ENCODE measurements around the gene USP44.

Gene USP44

GRCh38 chr12:95522692-95523091, 28.6 kb downstream of the USP44 start:
- no peak overlapping the region for H3K4me3 ChIP-seq (ENCODE audit: low read depth, low read length)
- ChIA-PET CTCF (interaction anchor here (1.3 kb wide), 1 partner anchor 13 kb away, joined by 3 read pairs; no protein-coding TSS in a partner anchor), POLR2A (no interaction called here)
- DNase-seq (ENCODE audit: low read depth, low spot score): no peak
- no peak for TF ChIP-seq CTCF (IDR thresholded peaks at IDR 0.05; ENCODE audit: insufficient read depth, low read length, missing control alignments)

- no peak overlapping the region for H3K4me3 ChIP-seq (ENCODE audit: low read depth, low read length)
- no peak for DNase-seq (ENCODE audit: low read depth, low spot score)
- CTCF ChIA-PET: interaction anchor here (1.4 kb wide), 1 partner anchor 404 kb away, joined by 3 read pairs; no protein-coding TSS in a partner anchor
- TF ChIP-seq CTCF (IDR thresholded peaks at IDR 0.05; ENCODE audit: insufficient read depth, low read length, missing control alignments): no peak
- POLR2A ChIA-PET: no interaction called here
Observed at GRCh38 chr12:95520816-95521215, 30.5 kb downstream of the USP44 start.

GRCh38 chr12:95518944-95519343, 32.3 kb downstream of the USP44 start:
- no peak overlapping the region for H3K4me3 ChIP-seq (ENCODE audit: low read depth, low read length)
- no peak for TF ChIP-seq CTCF (IDR thresholded peaks at IDR 0.05; ENCODE audit: insufficient read depth, low read length, missing control alignments)
- CTCF ChIA-PET: no interaction called here
- DNase-seq (ENCODE audit: low read depth, low spot score): no peak
- POLR2A ChIA-PET: no interaction called here

- no peak for DNase-seq (ENCODE audit: low read depth, low spot score)
- no peak for TF ChIP-seq CTCF (IDR thresholded peaks at IDR 0.05; ENCODE audit: insufficient read depth, low read length, missing control alignments)
- H3K4me3 ChIP-seq (ENCODE audit: low read depth, low read length): no peak overlapping the region
- ChIA-PET CTCF (interaction anchor here (1.0 to 1.5 kb wide), 3 partner anchors 18 to 30 kb away, joined by 4 to 6 read pairs (median 5); no protein-coding TSS in a partner anchor), POLR2A (no interaction called here)
Observed at GRCh38 chr12:95517246-95517645, 34.0 kb downstream of the USP44 start.

- CTCF ChIA-PET: interaction anchor here (0.8 to 1.5 kb wide), 4 partner anchors 18 to 299 kb away, joined by 3 to 6 read pairs (median 4); no protein-coding TSS in a partner anchor
- POLR2A ChIA-PET: no interaction called here
Observed at GRCh38 chr12:95516757-95517156, 34.5 kb downstream of the USP44 start.

GRCh38 chr12:95515197-95515596, 36.1 kb downstream of the USP44 start:
- TF ChIP-seq CTCF (IDR thresholded peaks at IDR 0.05; ENCODE audit: insufficient read depth, low read length, missing control alignments): no peak
- POLR2A ChIA-PET: no interaction called here
- CTCF ChIA-PET: interaction anchor here (1.9 kb wide), 1 partner anchor 19 kb away, joined by 7 read pairs; no protein-coding TSS in a partner anchor
- H3K4me3 ChIP-seq (ENCODE audit: low read depth, low read length): no peak overlapping the region
- DNase-seq (ENCODE audit: low read depth, low spot score): no peak

More at GRCh38 chr12:95516757-95517156, 34.5 kb downstream of the USP44 start:
- DNase-seq (ENCODE audit: low read depth, low spot score): no peak
- H3K4me3 ChIP-seq (ENCODE audit: low read depth, low read length): no peak overlapping the region
- TF ChIP-seq CTCF (IDR thresholded peaks at IDR 0.05; ENCODE audit: insufficient read depth, low read length, missing control alignments): no peak

Measured in AG04449 (cell line).